HEK293 (cell line): Measurements from ENCODE around the gene SMC4.

Source experiments
- CTCF ChIP-seq: fragments of 450-650 bp; formaldehyde crosslinking; IDR thresholded peaks from 2 replicates; pipeline ENCODE4 v1.5.1; 2016; ENCODE audit warnings: missing biosample characterization, missing genetic modification characterization
- HOXA7 ChIP-seq: sonication (generic); formaldehyde crosslinking; IDR thresholded peaks from 2 replicates; pipeline ENCODE4 v1.8.1; 2022; ENCODE audit warnings: missing genetic modification reagents, borderline replicate concordance
- KLF10 ChIP-seq: fragments of 450-650 bp; IDR thresholded peaks from 2 replicates; pipeline ENCODE4 v1.5.1; 2018; ENCODE audit warnings: missing biosample characterization, mild to moderate bottlenecking, missing genetic modification characterization
- KLF16 ChIP-seq: fragments of 450-650 bp; formaldehyde crosslinking; IDR thresholded peaks from 2 replicates; pipeline ENCODE4 v1.5.1; 2017; ENCODE audit warnings: missing biosample characterization, missing genetic modification characterization
- PRDM1 ChIP-seq: fragments of 450-650 bp; formaldehyde crosslinking; IDR thresholded peaks from 2 replicates; pipeline ENCODE4; 2016; ENCODE audit warnings: missing biosample characterization, missing genetic modification characterization
- REST ChIP-seq: fragments of 450-650 bp; formaldehyde crosslinking; IDR thresholded peaks from 2 replicates; pipeline ENCODE4 v1.5.1; 2016; ENCODE audit warnings: missing biosample characterization, missing genetic modification characterization
- ZBTB7A ChIP-seq: fragments of 450-650 bp; formaldehyde crosslinking; IDR thresholded peaks from 2 replicates; pipeline ENCODE4 v1.5.1; 2016; ENCODE audit warnings: low read depth, missing biosample characterization, missing genetic modification characterization
- ZFP37 ChIP-seq: fragments of 450-650 bp; formaldehyde crosslinking; IDR thresholded peaks from 2 replicates; pipeline ENCODE4 v1.5.1; 2016; ENCODE audit warnings: missing biosample characterization, missing genetic modification characterization
- ZNF16 ChIP-seq: fragments of 450-650 bp; formaldehyde crosslinking; IDR thresholded peaks from 2 replicates; pipeline ENCODE4 v1.5.1; 2016; ENCODE audit warnings: low read depth, missing biosample characterization, missing genetic modification characterization
- ZNF274 ChIP-seq, 2 experiments: fragments of 200-500 bp in 1 of 2; fragments of 450-650 bp in 1 of 2; sonication (Bioruptor generic) in 1 of 2; formaldehyde crosslinking in 1 of 2; IDR thresholded peaks; 2 replicates each; pipeline versions ENCODE4 v1.5.1 to v1.6.1; 2014 to 2016; ENCODE audit warnings: borderline replicate concordance in 1 of 2, inconsistent platforms in 1 of 2, low read length in 1 of 2, missing biosample characterization in 1 of 2, missing genetic modification characterization in 1 of 2
- ZNF280C ChIP-seq: fragments of 450-650 bp; formaldehyde crosslinking; IDR thresholded peaks from 2 replicates; pipeline ENCODE4 v1.5.1; 2016; ENCODE audit warnings: missing biosample characterization, missing genetic modification characterization
- ZNF391 ChIP-seq: fragments of 450-650 bp; formaldehyde crosslinking; IDR thresholded peaks from 2 replicates; pipeline ENCODE4 v1.5.1; 2016; ENCODE audit warnings: low read depth, missing biosample characterization, missing genetic modification characterization, borderline replicate concordance
- ZNF585B ChIP-seq: fragments of 450-650 bp; formaldehyde crosslinking; IDR thresholded peaks from 2 replicates; pipeline ENCODE4 v1.5.1; 2016; ENCODE audit warnings: missing biosample characterization, missing genetic modification characterization

- no peak for TF ChIP-seq CTCF
- TF ChIP-seq KLF16 (tag by site-specific recombination), result no peak
- TF ChIP-seq ZNF274 (IDR thresholded peaks at IDR 0.05; ENCODE audit: low read length), result no peak
- TF ChIP-seq ZNF274 (tag by site-specific recombination; IDR thresholded peaks at IDR 0.05; ENCODE audit: borderline replicate concordance), result no peak
- no peak for TF ChIP-seq ZNF16
- TF ChIP-seq REST (tag by site-specific recombination), result no peak
- TF ChIP-seq ZNF585B (tag by site-specific recombination), result no peak
- no peak for TF ChIP-seq PRDM1 (tag by site-specific recombination)
- no peak for TF ChIP-seq HOXA7 (CRISPR knock-in tag)
- no peak for TF ChIP-seq ZBTB7A (tag by site-specific recombination)
- no peak for TF ChIP-seq ZNF391 (tag by site-specific recombination)
- no peak for TF ChIP-seq KLF10 (tag by site-specific recombination)
- no peak for TF ChIP-seq ZNF280C (tag by site-specific recombination)
- no peak for TF ChIP-seq ZFP37 (tag by site-specific recombination)
These were observed 25.0 kb upstream of the SMC4 start for GRCh38 chr3:160374472-160374871.
